ENCODE results near the gene SND1.

Gene SND1

GRCh38 chr7:127910670-127911069, 258.7 kb downstream of the SND1 start:
- ChIA-PET CTCF (interaction anchor here (0.6 kb wide), 1 partner anchor 137 kb away, joined by 3 read pairs; no protein-coding TSS in a partner anchor), POLR2A (no interaction called here)
- Histone ChIP-seq H3K9me3 (ENCODE audit: control insufficient read depth, insufficient read depth, low read depth, low read length) (no peaks in the 10 kb centered on the region), H3K36me3 (ENCODE audit: control insufficient read depth in 2 of 2, insufficient read depth in 1 of 2, low read length in 2 of 2) (no peaks in the 10 kb centered on the region; a peak in 1 of 3 replicates), H3K4me3 (ENCODE audit: low read depth, low read length) (no peak overlapping the region), H3K4me1 (ENCODE audit: control insufficient read depth, insufficient read depth, low read length) (peaks cover 35% of the 10 kb centered on the region), H3K27ac (ENCODE audit: extremely low read depth, low read depth, low read length) (no peak overlapping the region)
- no peak for TF ChIP-seq TSHZ1 (tag by site-specific recombination; IDR thresholded peaks at IDR 0.05; ENCODE audit: borderline replicate concordance)
- TF ChIP-seq ZNF549 (tag by site-specific recombination; IDR thresholded peaks at IDR 0.05), result no peak
- TF ChIP-seq ZNF791 (tag by site-specific recombination; IDR thresholded peaks at IDR 0.05), result no peak
- TF ChIP-seq ZSCAN4 (tag by site-specific recombination; IDR thresholded peaks at IDR 0.05), result no peak
- TF ChIP-seq ZNF837 (tag by site-specific recombination; IDR thresholded peaks at IDR 0.05), result no peak
- no peak for TF ChIP-seq ZNF133 (tag by site-specific recombination; IDR thresholded peaks at IDR 0.05)
- no peak for TF ChIP-seq ZBTB20 (tag by site-specific recombination; IDR thresholded peaks at IDR 0.05)
- no peak for TF ChIP-seq ZNF366 (tag by site-specific recombination; conservative IDR thresholded peaks at IDR 0.05)

- Histone ChIP-seq H3K9me3 (ENCODE audit: control insufficient read depth, insufficient read depth, low read depth, low read length) (no peaks in the 10 kb centered on the region), H3K4me1 (ENCODE audit: control insufficient read depth, insufficient read depth, low read length) (peaks cover 27% of the 10 kb centered on the region), H3K4me3 (ENCODE audit: low read depth, low read length) (no peak overlapping the region), H3K36me3 (ENCODE audit: control insufficient read depth in 2 of 2, insufficient read depth in 1 of 2, low read length in 2 of 2) (no peaks in the 10 kb centered on the region; a peak in 1 of 3 replicates), H3K27ac (ENCODE audit: extremely low read depth, low read depth, low read length) (no peak overlapping the region)
- TF ChIP-seq YY1 (tag by site-specific recombination; IDR thresholded peaks at IDR 0.05) (no peak), ZNF19 (tag by site-specific recombination; IDR thresholded peaks at IDR 0.05; ENCODE audit: low read depth) (no peak), PRDM6 (tag by site-specific recombination; IDR thresholded peaks at IDR 0.05) (0 out of 2 replicates have a peak, but pooled peaks have one; percentile 19)
- CTCF ChIA-PET, result interaction anchor here (0.5 kb wide), 1 partner anchor 254 kb away, joined by 3 read pairs; no protein-coding TSS in a partner anchor
- POLR2A ChIA-PET, result no interaction called here
Observed at GRCh38 chr7:127911968-127912511, 260.0 kb downstream of the SND1 start.

GRCh38 chr7:127912901-127913300, 260.9 kb downstream of the SND1 start:
- H3K27ac ChIP-seq (ENCODE audit: extremely low read depth, low read depth, low read length), result no peak overlapping the region
- no peaks in the 10 kb centered on the region; a peak in 1 of 3 replicates for H3K36me3 ChIP-seq (ENCODE audit: control insufficient read depth in 2 of 2, insufficient read depth in 1 of 2, low read length in 2 of 2)
- no peaks in the 10 kb centered on the region for H3K9me3 ChIP-seq (ENCODE audit: control insufficient read depth, insufficient read depth, low read depth, low read length)
- peaks cover 20% of the 10 kb centered on the region for H3K4me1 ChIP-seq (ENCODE audit: control insufficient read depth, insufficient read depth, low read length)
- ChIA-PET CTCF (interaction anchor here (0.6 kb wide), 1 partner anchor 357 kb away, joined by 4 read pairs; no protein-coding TSS in a partner anchor), POLR2A (no interaction called here)
- TF ChIP-seq ZNF785 (tag by site-specific recombination; IDR thresholded peaks at IDR 0.05), result no peak
- no peak for TF ChIP-seq ZNF16 (tag by site-specific recombination; IDR thresholded peaks at IDR 0.05; ENCODE audit: low read depth)
- no peak for TF ChIP-seq ZNF580 (tag by site-specific recombination; IDR thresholded peaks at IDR 0.05)
- no peak for TF ChIP-seq ZNF37A (tag by site-specific recombination; IDR thresholded peaks at IDR 0.05)
- TF ChIP-seq ZNF19 (tag by site-specific recombination; IDR thresholded peaks at IDR 0.05; ENCODE audit: low read depth), result no peak
- no peak for TF ChIP-seq REPIN1 (tag by site-specific recombination; IDR thresholded peaks at IDR 0.05; ENCODE audit: low read depth)
- TF ChIP-seq HOXC10 (CRISPR knock-in tag; IDR thresholded peaks at IDR 0.05), result no peak
- no peak for TF ChIP-seq HOXD13 (CRISPR knock-in tag; IDR thresholded peaks at IDR 0.05; ENCODE audit: borderline replicate concordance)
- no peak for TF ChIP-seq ZNF391 (tag by site-specific recombination; IDR thresholded peaks at IDR 0.05; ENCODE audit: borderline replicate concordance, low read depth)
- H3K4me3 ChIP-seq (ENCODE audit: low read depth, low read length), result no peak overlapping the region
